Uterus (tissue), 2 donors: ENCODE measurements around the gene IL1RAP.

Experiments used
- POLR2A ChIP-seq, 2 donors: fragments of 450-650 bp; IDR thresholded peaks; one replicate each; pipeline ENCODE4 v1.6.1; 2016; ENCODE audit warnings: antibody characterized with exemption in 2 of 2, mild to moderate bottlenecking in 1 of 2, moderate library complexity in 1 of 2
- TF ChIP-seq, protein P1 (sequence below), 4 experiments: fragments of 200-600 bp in 2 of 4; fragments of 450-650 bp in 2 of 4; sonication (generic) in 2 of 4; IDR thresholded peaks; one replicate each; pipeline ENCODE4 v1.5.1; 2016 to 2019; ENCODE audit warnings: antibody characterized with exemption in 4 of 4, mild to moderate bottlenecking in 2 of 4, moderate library complexity in 1 of 4

DNA sequence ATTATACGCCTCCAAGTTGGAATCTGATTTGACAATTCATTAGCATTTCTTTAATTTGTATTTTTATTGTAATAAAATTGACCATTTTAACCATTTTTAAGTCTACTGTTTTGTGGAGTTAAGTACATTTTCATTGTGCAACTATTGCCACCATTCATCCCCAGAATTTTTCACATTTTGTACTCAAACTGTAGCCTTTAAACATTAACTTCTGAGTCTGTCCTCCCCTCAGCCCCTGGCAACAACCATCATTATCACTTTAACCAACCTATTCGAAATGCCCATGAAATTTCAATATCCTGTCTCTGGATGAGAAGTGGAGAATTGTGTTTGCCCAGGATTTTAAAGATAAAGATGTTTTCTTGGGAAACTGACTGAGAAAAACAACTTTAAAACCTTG, 27.7 kb downstream of the IL1RAP start:
- TF ChIP-seq, protein P1, sequence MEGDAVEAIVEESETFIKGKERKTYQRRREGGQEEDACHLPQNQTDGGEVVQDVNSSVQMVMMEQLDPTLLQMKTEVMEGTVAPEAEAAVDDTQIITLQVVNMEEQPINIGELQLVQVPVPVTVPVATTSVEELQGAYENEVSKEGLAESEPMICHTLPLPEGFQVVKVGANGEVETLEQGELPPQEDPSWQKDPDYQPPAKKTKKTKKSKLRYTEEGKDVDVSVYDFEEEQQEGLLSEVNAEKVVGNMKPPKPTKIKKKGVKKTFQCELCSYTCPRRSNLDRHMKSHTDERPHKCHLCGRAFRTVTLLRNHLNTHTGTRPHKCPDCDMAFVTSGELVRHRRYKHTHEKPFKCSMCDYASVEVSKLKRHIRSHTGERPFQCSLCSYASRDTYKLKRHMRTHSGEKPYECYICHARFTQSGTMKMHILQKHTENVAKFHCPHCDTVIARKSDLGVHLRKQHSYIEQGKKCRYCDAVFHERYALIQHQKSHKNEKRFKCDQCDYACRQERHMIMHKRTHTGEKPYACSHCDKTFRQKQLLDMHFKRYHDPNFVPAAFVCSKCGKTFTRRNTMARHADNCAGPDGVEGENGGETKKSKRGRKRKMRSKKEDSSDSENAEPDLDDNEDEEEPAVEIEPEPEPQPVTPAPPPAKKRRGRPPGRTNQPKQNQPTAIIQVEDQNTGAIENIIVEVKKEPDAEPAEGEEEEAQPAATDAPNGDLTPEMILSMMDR (IDR thresholded peaks at IDR 0.05): no peak
- no peak for TF ChIP-seq POLR2A (IDR thresholded peaks at IDR 0.05)
